ENCODE results near the gene MYZAP.

Gene MYZAP

DNA sequence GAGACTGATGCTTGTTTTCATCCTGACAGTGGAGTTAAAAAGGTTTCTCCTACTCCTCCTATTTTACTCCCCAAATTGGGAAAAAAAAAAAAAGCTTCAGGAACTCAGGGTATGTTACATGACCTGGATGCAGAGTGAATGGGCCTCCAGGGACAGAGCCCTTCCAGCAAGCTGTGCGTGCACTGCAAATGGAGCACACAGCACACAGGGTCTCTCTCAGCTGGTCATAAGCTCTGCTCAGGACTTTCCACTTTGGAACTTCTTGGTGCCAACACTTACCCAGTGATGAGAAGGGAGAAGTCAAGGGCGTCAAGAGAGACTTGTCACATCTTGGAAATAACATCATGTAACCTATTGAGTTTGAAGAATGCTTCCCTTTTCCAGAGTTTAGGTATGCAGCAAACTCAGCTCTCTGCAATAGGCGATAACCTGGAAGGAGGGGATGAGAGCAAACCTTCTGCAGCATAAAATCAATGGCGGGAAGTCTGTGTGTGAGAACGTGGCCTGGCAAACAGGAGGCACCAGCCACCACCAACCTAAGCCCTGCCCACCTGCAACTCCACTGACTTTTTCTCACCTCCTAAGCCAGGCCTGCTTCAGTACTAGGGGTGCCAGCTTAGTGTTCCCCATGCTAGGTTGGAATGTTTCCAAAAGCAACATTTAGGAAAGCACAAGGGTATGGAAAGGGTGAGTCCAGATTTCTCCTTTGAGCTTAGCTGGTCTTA is 39.8 kb downstream of the MYZAP start:
- no peak overlapping the region for H3K4me3 ChIP-seq
- no peak overlapping the region for H3K27ac ChIP-seq
- no peak for DNase-seq (ENCODE audit: low spot score)
- TF ChIP-seq, protein P1, sequence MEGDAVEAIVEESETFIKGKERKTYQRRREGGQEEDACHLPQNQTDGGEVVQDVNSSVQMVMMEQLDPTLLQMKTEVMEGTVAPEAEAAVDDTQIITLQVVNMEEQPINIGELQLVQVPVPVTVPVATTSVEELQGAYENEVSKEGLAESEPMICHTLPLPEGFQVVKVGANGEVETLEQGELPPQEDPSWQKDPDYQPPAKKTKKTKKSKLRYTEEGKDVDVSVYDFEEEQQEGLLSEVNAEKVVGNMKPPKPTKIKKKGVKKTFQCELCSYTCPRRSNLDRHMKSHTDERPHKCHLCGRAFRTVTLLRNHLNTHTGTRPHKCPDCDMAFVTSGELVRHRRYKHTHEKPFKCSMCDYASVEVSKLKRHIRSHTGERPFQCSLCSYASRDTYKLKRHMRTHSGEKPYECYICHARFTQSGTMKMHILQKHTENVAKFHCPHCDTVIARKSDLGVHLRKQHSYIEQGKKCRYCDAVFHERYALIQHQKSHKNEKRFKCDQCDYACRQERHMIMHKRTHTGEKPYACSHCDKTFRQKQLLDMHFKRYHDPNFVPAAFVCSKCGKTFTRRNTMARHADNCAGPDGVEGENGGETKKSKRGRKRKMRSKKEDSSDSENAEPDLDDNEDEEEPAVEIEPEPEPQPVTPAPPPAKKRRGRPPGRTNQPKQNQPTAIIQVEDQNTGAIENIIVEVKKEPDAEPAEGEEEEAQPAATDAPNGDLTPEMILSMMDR (IDR thresholded peaks at IDR 0.05): no peak

DNA sequence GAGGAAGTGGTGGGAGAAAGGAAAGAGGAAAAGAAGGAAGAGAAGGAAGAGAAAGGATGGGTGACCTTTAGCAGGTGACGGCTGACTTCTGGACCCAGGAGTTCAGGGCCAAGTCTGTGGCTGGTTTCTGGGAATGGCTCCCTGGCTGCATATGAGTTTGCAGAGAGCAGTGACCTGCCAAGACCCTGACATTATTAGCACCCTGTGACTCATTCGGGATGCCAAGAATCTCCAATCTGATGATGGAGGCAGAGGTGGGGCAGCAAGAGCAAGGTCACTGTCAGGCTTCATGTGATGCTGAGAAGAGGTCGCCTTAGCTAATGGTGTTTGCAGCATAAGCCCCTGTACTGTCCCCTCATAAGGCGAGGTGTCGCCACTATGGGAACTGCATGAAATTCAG is 42.6 kb downstream of the MYZAP start:
- Histone ChIP-seq H3K27ac (no peak overlapping the region), H3K4me3 (no peak overlapping the region)
- DNase-seq (ENCODE audit: low spot score): no peak
- TF ChIP-seq, protein P1 (IDR thresholded peaks at IDR 0.05): no peak

DNA sequence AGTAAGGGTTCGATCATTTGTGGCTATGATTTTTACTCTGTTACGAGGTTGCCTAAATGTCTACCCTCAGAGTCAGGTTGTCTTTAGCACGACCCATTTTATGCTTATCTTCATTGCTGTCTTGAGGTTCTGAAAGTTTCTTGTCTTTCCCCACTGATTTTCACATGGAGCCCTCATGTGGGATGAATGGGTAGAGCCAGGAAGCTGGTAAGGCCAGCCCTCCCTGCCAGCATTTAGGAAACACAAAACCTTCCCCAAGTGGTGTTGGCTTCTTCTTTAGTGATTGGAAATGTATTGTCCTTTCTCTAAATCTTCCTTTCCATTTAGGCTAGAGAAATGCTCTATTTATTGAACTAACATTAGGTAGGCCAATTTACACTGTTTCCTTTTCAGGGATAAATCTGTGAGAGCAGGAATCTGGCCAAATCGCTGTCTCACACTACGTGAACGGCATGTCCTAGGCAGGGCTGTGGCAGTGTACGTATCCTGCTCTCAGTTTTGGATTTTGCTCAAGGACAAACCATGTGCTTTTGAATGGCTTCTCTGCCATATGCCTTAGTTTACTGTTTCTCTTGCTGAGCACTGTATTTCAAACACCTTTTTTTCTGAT is 43.7 kb downstream of the MYZAP start:
- no peak for DNase-seq (ENCODE audit: low spot score)
- no peak overlapping the region for H3K4me3 ChIP-seq
- TF ChIP-seq, protein P1 (IDR thresholded peaks at IDR 0.05): no peak
- peak overlapping the region in 1 of 2 donors; percentile 3 for H3K27ac ChIP-seq

DNA sequence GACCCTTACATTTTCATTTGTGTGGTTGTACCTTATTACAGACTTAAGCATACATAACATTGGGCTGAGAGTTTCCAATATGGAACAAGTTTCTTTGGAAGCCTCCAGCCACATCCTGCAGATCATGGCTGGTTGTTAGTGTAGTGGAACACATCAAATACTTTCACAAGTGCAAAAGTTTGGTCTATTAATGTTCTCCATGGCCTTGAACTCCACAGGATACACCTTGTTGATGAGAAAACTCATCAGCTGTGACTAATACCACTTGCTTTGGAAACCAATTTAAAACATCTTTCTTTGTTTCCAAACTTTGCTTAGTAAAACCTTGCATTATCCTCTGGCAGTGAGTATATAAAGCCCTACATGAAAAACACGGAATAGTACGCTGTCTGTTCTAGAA is 46.1 kb downstream of the MYZAP start:
- no peak for DNase-seq (ENCODE audit: low spot score)
- Histone ChIP-seq H3K27ac (no peak overlapping the region), H3K4me3 (no peak overlapping the region)
- TF ChIP-seq, protein P1 (IDR thresholded peaks at IDR 0.05): no peak

DNA sequence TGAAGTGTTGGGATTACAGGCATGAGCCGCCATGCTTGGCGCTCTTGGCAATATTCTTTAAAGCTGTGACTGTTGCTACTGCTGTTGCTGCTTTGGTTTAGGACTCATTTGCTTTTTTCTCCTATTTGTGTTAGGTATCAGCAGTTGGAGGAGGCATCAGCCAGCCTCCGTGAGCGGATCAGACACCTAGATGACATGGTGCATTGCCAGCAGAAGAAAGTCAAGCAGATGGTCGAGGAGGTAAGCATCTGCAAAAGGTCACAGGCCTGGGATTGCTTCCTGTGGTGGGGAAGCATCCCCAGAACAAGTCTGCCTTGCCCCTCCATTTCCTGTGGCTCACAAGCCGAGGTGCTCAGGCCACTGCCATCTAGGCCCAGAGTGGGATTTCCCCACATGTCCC is 47.6 kb downstream of the MYZAP start:
- Histone ChIP-seq H3K4me3 (no peak overlapping the region), H3K27ac (no peak overlapping the region)
- TF ChIP-seq, protein P1 (IDR thresholded peaks at IDR 0.05): no peak
- DNase-seq (ENCODE audit: low spot score): no peak

DNA sequence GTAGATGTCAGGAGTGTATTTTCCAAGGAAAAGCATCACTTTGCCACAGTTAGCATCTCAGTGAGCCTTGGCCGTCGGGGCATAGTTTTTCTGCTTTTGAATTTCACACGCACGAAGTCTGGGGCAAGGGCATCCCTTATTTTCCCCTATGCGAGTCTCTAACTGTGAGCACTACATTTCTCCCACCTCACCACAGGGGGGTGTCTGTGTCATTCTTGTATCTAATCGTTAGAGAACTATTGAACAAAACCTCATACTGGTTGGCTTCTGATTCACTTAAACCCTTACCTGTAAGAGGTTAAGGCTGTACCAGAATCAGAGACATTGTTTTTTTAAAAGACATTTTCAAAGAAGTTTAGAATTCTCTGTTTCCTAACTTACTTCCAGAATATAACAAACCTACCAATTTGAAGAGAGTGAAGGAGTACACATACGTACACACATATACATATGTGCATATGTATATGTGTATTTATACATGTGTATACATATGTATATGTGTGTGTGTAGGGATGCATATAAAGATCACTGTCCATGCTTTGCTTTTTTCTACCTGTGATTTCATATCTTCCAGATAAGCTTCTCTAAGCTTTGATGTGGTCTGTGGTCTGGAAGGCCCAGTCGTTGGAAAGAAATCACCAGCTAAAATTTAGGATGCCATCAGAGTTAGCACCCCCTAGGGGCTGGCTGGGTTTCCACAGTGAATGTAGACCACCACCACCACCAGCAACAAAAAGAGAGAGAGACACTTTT is 49.4 kb downstream of the MYZAP start:
- H3K27ac ChIP-seq: no peak overlapping the region
- TF ChIP-seq, protein P1 (IDR thresholded peaks at IDR 0.05): no peak
- no peak for DNase-seq (ENCODE audit: low spot score)
- H3K4me3 ChIP-seq: no peak overlapping the region
